H9 (cell line): ENCODE results near the gene MX2. TPM values are rescaled to one million over a fixed set of nuclear protein-coding genes. Genes with fewer than 3 reads are reported as not detected.
A peak's percentile ranks its signal among the peaks of the same experiment; 100 is the strongest.

Source experiments
- DNase-seq: peaks from one replicate; pipeline ENCODE4 v3.0.0-alpha.2; 2017
- H2AFZ ChIP-seq: one replicate; pipeline ENCODE4 v1.6.1; 2013; ENCODE audit warnings: mild to moderate bottlenecking, low read length, control low read depth, moderate library complexity
- H2AK5ac ChIP-seq: 2 replicates; pipeline ENCODE4 v1.6.1; 2013; ENCODE audit warnings: low read length, control low read depth, mixed read lengths; ENCODE audit not compliant: insufficient read length
- H2BK120ac ChIP-seq: one replicate; pipeline ENCODE4 v1.6.1; 2013; ENCODE audit warnings: low read depth, mild to moderate bottlenecking, low read length, control low read depth, inconsistent platforms; ENCODE audit not compliant: poor library complexity, severe bottlenecking
- H2BK12ac ChIP-seq: 2 replicates; pipeline ENCODE4 v1.6.1; 2013; ENCODE audit warnings: low read length, control low read depth, mixed read lengths, low read depth; ENCODE audit not compliant: insufficient read length
- H2BK15ac ChIP-seq: 2 replicates; pipeline ENCODE4 v1.6.1; 2013; ENCODE audit warnings: low read depth, low read length, control low read depth
- H2BK20ac ChIP-seq: one replicate; pipeline ENCODE4 v1.6.1; 2013; ENCODE audit warnings: low read depth, mild to moderate bottlenecking, low read length, control low read depth, inconsistent platforms; ENCODE audit not compliant: poor library complexity, severe bottlenecking
- H2BK5ac ChIP-seq: 2 replicates; pipeline ENCODE4 v1.6.1; 2013; ENCODE audit warnings: low read length, control low read depth, mixed read lengths; ENCODE audit not compliant: insufficient read length
- H3K14ac ChIP-seq: 2 replicates; pipeline ENCODE4 v1.6.1; 2013; ENCODE audit warnings: low read length, control low read depth; ENCODE audit not compliant: insufficient read depth
- H3K18ac ChIP-seq: 2 replicates; pipeline ENCODE4 v1.6.1; 2013; ENCODE audit warnings: low read depth, mild to moderate bottlenecking, mixed read lengths, low read length, control low read depth; ENCODE audit not compliant: insufficient read length
- H3K23ac ChIP-seq: 2 replicates; pipeline ENCODE4 v1.6.1; 2013; ENCODE audit warnings: low read length, control low read depth, mixed read lengths, low read depth; ENCODE audit not compliant: insufficient read length
- H3K23me2 ChIP-seq: 2 replicates; pipeline ENCODE4 v1.6.1; 2013; ENCODE audit warnings: low read depth, mild to moderate bottlenecking, mixed read lengths, low read length, control low read depth; ENCODE audit not compliant: insufficient read length, poor library complexity, severe bottlenecking
- H3K27ac ChIP-seq: 2 replicates; pipeline ENCODE4 v1.5.1; 2013; ENCODE audit warnings: low read length, control low read depth, mixed read lengths, low read depth; ENCODE audit not compliant: insufficient read length
- H3K27me3 ChIP-seq: 2 replicates; pipeline ENCODE4 v1.6.1; 2013; ENCODE audit warnings: low read length, control low read depth, inconsistent platforms; ENCODE audit not compliant: insufficient read depth
- H3K4ac ChIP-seq: 2 replicates; pipeline ENCODE4 v1.6.1; 2013; ENCODE audit warnings: low read depth, mild to moderate bottlenecking, control low read depth, inconsistent platforms, low read length, moderate library complexity
- H3K4me1 ChIP-seq: 2 replicates; pipeline ENCODE4 v1.6.1; 2013; ENCODE audit warnings: low read length, control low read depth, inconsistent platforms; ENCODE audit not compliant: insufficient read depth
- H3K4me2 ChIP-seq: 2 replicates; pipeline ENCODE4 v1.6.1; 2013; ENCODE audit warnings: low read length, control low read depth, mixed read lengths; ENCODE audit not compliant: insufficient read length, insufficient read depth
- H3K56ac ChIP-seq: 2 replicates; pipeline ENCODE4 v1.6.1; 2013; ENCODE audit warnings: low read depth, mild to moderate bottlenecking, mixed read lengths, low read length, control low read depth; ENCODE audit not compliant: insufficient read length
- H3K79me1 ChIP-seq: 2 replicates; pipeline ENCODE4 v1.6.1; 2013; ENCODE audit warnings: low read depth, mild to moderate bottlenecking, moderate library complexity, low read length, control low read depth, inconsistent platforms; ENCODE audit not compliant: insufficient read depth, poor library complexity, severe bottlenecking
- H3K79me2 ChIP-seq: 2 replicates; pipeline ENCODE4 v1.6.1; 2013; ENCODE audit warnings: low read length, control low read depth, inconsistent platforms; ENCODE audit not compliant: insufficient read depth
- H3K9ac ChIP-seq: 2 replicates; pipeline ENCODE4 v1.6.1; 2013; ENCODE audit warnings: low read length, control low read depth, mixed read lengths; ENCODE audit not compliant: insufficient read length; ENCODE audit errors: extremely low read depth
- H3K9me3 ChIP-seq: one replicate; pipeline ENCODE4 v1.6.1; 2013; ENCODE audit warnings: low read depth, low read length, inconsistent platforms; ENCODE audit not compliant: control insufficient read depth
- H3T11ph ChIP-seq: one replicate; pipeline ENCODE4 v1.6.1; 2013; ENCODE audit warnings: mild to moderate bottlenecking, low read length, control low read depth, inconsistent platforms
- H4K20me1 ChIP-seq: one replicate; pipeline ENCODE4 v1.6.1; 2013; ENCODE audit not compliant: control insufficient read depth, insufficient read length, insufficient read depth
- H4K5ac ChIP-seq: 2 replicates; pipeline ENCODE4 v1.6.1; 2013; ENCODE audit warnings: low read depth, mild to moderate bottlenecking, mixed read lengths, low read length, control low read depth; ENCODE audit not compliant: insufficient read length
- H4K8ac ChIP-seq: replicated peaks from 2 replicates; pipeline ENCODE4 v1.6.1; 2013; ENCODE audit warnings: low read length, control low read depth, mixed read lengths, low read depth; ENCODE audit not compliant: insufficient read length
- H4K91ac ChIP-seq: 2 replicates; pipeline ENCODE4 v1.6.1; 2013; ENCODE audit warnings: low read depth, mild to moderate bottlenecking, moderate library complexity, mixed read lengths, low read length, control low read depth; ENCODE audit not compliant: insufficient read length
- H3K27ac Mint-ChIP-seq, 3 experiments: 2 replicates in 2 of 3; 3 replicates in 1 of 3; pipeline ENCODE4 v1.8.0; 2020 to 2021; ENCODE audit warnings: mixed read lengths in 3 of 3, mild to moderate bottlenecking in 1 of 3, moderate library complexity in 1 of 3
- H3K27me3 Mint-ChIP-seq: 2 replicates; pipeline ENCODE4 v1.8.0; 2021; ENCODE audit warnings: low read depth, mild to moderate bottlenecking, moderate library complexity, mixed read lengths
- H3K36me3 Mint-ChIP-seq, 3 experiments: 2 replicates in 2 of 3; 3 replicates in 1 of 3; pipeline ENCODE4 v1.8.0; 2020 to 2021; ENCODE audit warnings: low read depth in 3 of 3, mixed read lengths in 3 of 3; ENCODE audit not compliant: insufficient read depth in 1 of 3
- H3K4me1 Mint-ChIP-seq, 2 experiments: 2 replicates each; pipeline ENCODE4 v1.8.0; 2020; ENCODE audit warnings: mixed read lengths in 2 of 2
- H3K4me3 Mint-ChIP-seq, 2 experiments: 2 replicates in 1 of 2; 3 replicates in 1 of 2; pipeline ENCODE4 v1.8.0; 2020 to 2021; ENCODE audit warnings: mild to moderate bottlenecking in 2 of 2, mixed read lengths in 2 of 2, moderate library complexity in 1 of 2
- H3K9me3 Mint-ChIP-seq, 2 experiments: 2 replicates in 1 of 2; 3 replicates in 1 of 2; pipeline ENCODE4 v1.8.0; 2020; ENCODE audit warnings: mild to moderate bottlenecking in 2 of 2, mixed read lengths in 2 of 2, moderate library complexity in 1 of 2
- CTCF ChIP-seq: fragments of 200-600 bp; sonication (generic); conservative IDR thresholded peaks from 3 replicates; pipeline ENCODE4 v1.8.0; 2021; ENCODE audit warnings: antibody characterized with exemption, mild to moderate bottlenecking
- WGBS: extraction: QIAGEN DNeasy Blood & Tissue Kit; methylation state at CpG from one replicate; pipeline ENCODE4 v1.1.7; 2013; ENCODE audit warnings: missing lambda C conversion rate, low lambda C conversion rate, mixed read lengths; ENCODE audit not compliant: insufficient read length; ENCODE audit errors: extremely low coverage; 5-methylcytosine and 5-hydroxymethylcytosine counted together
- total RNA-seq: library from RNA; stranded (reverse); gene quantifications from 2 replicates; pipeline ENCODE4 v1.2.1, GENCODE V29; 2021

Gene MX2
- total RNA-seq, 1 experiment from 2014 or later = 1.8 TPM

GRCh38 chr21:41396558-41397075, 34.8 kb downstream of the MX2 start:
- Histone ChIP-seq H3K14ac (no peak overlapping the region), H3K9ac (no peak overlapping the region), H4K5ac (no peak overlapping the region), H3K18ac (no peak overlapping the region), H3K27me3 (no peaks in the 10 kb centered on the region), H2BK120ac (no peak overlapping the region), H2AK5ac (no peak overlapping the region), H3K56ac (no peak overlapping the region), H3K4me2 (no peak overlapping the region), H3T11ph (no peak overlapping the region), H3K23me2 (no peaks in the 10 kb centered on the region), H3K79me2 (no peaks in the 10 kb centered on the region), H4K91ac (no peak overlapping the region), H2BK20ac (no peak overlapping the region), H2BK5ac (no peak overlapping the region), H3K79me1 (no peaks in the 10 kb centered on the region), H2BK15ac (no peak overlapping the region), H3K4ac (no peak overlapping the region), H3K4me1 (peaks cover 3% of the 10 kb centered on the region; the same call in 1 of the 2 replicates), H2AFZ (no peak overlapping the region), H3K23ac (no peak overlapping the region), H2BK12ac (no peak overlapping the region), H4K20me1 (no peaks in the 10 kb centered on the region), H3K9me3 (no peaks in the 10 kb centered on the region), H3K27ac (no peak overlapping the region), H4K8ac (no peak overlapping the region)
- H3K27me3 Mint-ChIP-seq = peaks cover 2% of the 10 kb centered on the region; the same call in 1 of the 2 replicates
- peaks cover 16 to 20% of the 10 kb centered on the region in 2 experiments for H3K4me1 Mint-ChIP-seq
- no peak overlapping the region for H3K27ac Mint-ChIP-seq
- peaks cover 0 to 4% (median 0%) of the 10 kb centered on the region in 3 experiments; a peak in 1 of 7 replicates for H3K36me3 Mint-ChIP-seq
- H3K4me3 Mint-ChIP-seq = no peak overlapping the region
- DNase-seq = peak; percentile 36
- WGBS = no CpG with 5 or more reads among the region's 7 CpGs
- H3K9me3 Mint-ChIP-seq = no peaks in the 10 kb centered on the region; a peak in 1 of 5 replicates
- no peak for TF ChIP-seq CTCF
